ENCODE measurements around the gene SIRT2. TPM values are rescaled to one million over a fixed set of nuclear protein-coding genes. Genes with fewer than 3 reads are reported as not detected.

SIRT2 gene
- total RNA-seq, 1 experiment from 2014 or later: 37.4 TPM

- intact Hi-C loops (cut with micrococcal nuclease): no loop called here
- no peak for DNase-seq (ENCODE audit: unreplicated experiment)
- Mint-ChIP-seq H3K4me3 (ENCODE audit: unreplicated experiment) (no peak overlapping the region), H3K36me3 (ENCODE audit: insufficient read depth, unreplicated experiment) (peaks cover 24% of the 10 kb centered on the region), H3K4me1 (ENCODE audit: insufficient read depth, unreplicated experiment) (no peaks in the 10 kb centered on the region), H3K27me3 (ENCODE audit: insufficient read depth, unreplicated experiment) (no peaks in the 10 kb centered on the region), H3K9me3 (ENCODE audit: unreplicated experiment) (no peaks in the 10 kb centered on the region), H3K27ac (ENCODE audit: low read depth, unreplicated experiment) (no peak overlapping the region)
- TF ChIP-seq CTCF (IDR thresholded peaks at IDR 0.05; ENCODE audit: unreplicated experiment): no peak
- POLR2A ChIA-PET: interaction anchor here (0.6 to 0.9 kb wide), 2 partner anchors 8 to 12 kb away, joined by 3 to 5 read pairs; partner anchors contain the start of genes NFKBIB and SIRT2
- BruUV-seq (replicated peaks): no TSS peak
- CTCF ChIA-PET: no interaction called here
These were observed 12.1 kb upstream of the SIRT2 start for GRCh38 chr19:38911388-38912001.

- Mint-ChIP-seq H3K4me3 (ENCODE audit: unreplicated experiment) (no peak overlapping the region), H3K27me3 (ENCODE audit: insufficient read depth, unreplicated experiment) (no peaks in the 10 kb centered on the region), H3K4me1 (ENCODE audit: insufficient read depth, unreplicated experiment) (no peaks in the 10 kb centered on the region), H3K9me3 (ENCODE audit: unreplicated experiment) (no peaks in the 10 kb centered on the region), H3K36me3 (ENCODE audit: insufficient read depth, unreplicated experiment) (peaks cover 31% of the 10 kb centered on the region), H3K27ac (ENCODE audit: low read depth, unreplicated experiment) (no peak overlapping the region)
- no peak for TF ChIP-seq CTCF (IDR thresholded peaks at IDR 0.05; ENCODE audit: unreplicated experiment)
- DNase-seq (ENCODE audit: unreplicated experiment): no peak
- BruUV-seq (replicated peaks): no TSS peak
- ChIA-PET CTCF (no interaction called here), POLR2A (no interaction called here)
- intact Hi-C loops (cut with micrococcal nuclease): no loop called here
These were observed 11.1 kb upstream of the SIRT2 start for GRCh38 chr19:38910488-38910887.

- H3K27ac Mint-ChIP-seq (ENCODE audit: low read depth, unreplicated experiment): no peak overlapping the region
- no peaks in the 10 kb centered on the region for H3K27me3 Mint-ChIP-seq (ENCODE audit: insufficient read depth, unreplicated experiment)
- peaks cover 31% of the 10 kb centered on the region for H3K36me3 Mint-ChIP-seq (ENCODE audit: insufficient read depth, unreplicated experiment)
- DNase-seq (ENCODE audit: unreplicated experiment): no peak
- BruUV-seq (replicated peaks): no TSS peak
- H3K4me3 Mint-ChIP-seq (ENCODE audit: unreplicated experiment): no peak overlapping the region
- intact Hi-C loops (cut with micrococcal nuclease): no loop called here
- CTCF ChIA-PET: no interaction called here
- no peaks in the 10 kb centered on the region for H3K4me1 Mint-ChIP-seq (ENCODE audit: insufficient read depth, unreplicated experiment)
- POLR2A ChIA-PET: interaction anchor here (0.6 to 1.1 kb wide), 3 partner anchors 9 to 59 kb away, joined by 3 to 4 read pairs (median 3); partner anchors contain the start of gene HNRNPL
- no peak for TF ChIP-seq CTCF (IDR thresholded peaks at IDR 0.05; ENCODE audit: unreplicated experiment)
- no peaks in the 10 kb centered on the region for H3K9me3 Mint-ChIP-seq (ENCODE audit: unreplicated experiment)
These were observed 9.5 kb upstream of the SIRT2 start for GRCh38 chr19:38908911-38909310.

- intact Hi-C loops (cut with micrococcal nuclease): no loop called here
- Mint-ChIP-seq H3K9me3 (ENCODE audit: unreplicated experiment) (no peaks in the 10 kb centered on the region), H3K27ac (ENCODE audit: low read depth, unreplicated experiment) (no peak overlapping the region), H3K4me3 (ENCODE audit: unreplicated experiment) (no peak overlapping the region), H3K36me3 (ENCODE audit: insufficient read depth, unreplicated experiment) (peaks cover 31% of the 10 kb centered on the region), H3K27me3 (ENCODE audit: insufficient read depth, unreplicated experiment) (no peaks in the 10 kb centered on the region), H3K4me1 (ENCODE audit: insufficient read depth, unreplicated experiment) (no peaks in the 10 kb centered on the region)
- TF ChIP-seq CTCF (IDR thresholded peaks at IDR 0.05; ENCODE audit: unreplicated experiment): no peak
- CTCF ChIA-PET: interaction anchor here (0.7 to 1.8 kb wide), 3 partner anchors 12 to 274 kb away, joined by 3 to 10 read pairs (median 3); partner anchors contain the start of gene SARS2
- BruUV-seq (replicated peaks): no TSS peak
- DNase-seq (ENCODE audit: unreplicated experiment): no peak
- POLR2A ChIA-PET: interaction anchor here (2.4 kb wide), 1 partner anchor 22 kb away, joined by 5 read pairs; the partner anchor contains the start of genes MRPS12 and SARS2
These were observed 8.3 kb upstream of the SIRT2 start for GRCh38 chr19:38907670-38908069.
